ENCODE measurements around the gene ATP2B1. TPM values are rescaled to one million over a fixed set of nuclear protein-coding genes. Genes with fewer than 3 reads are reported as not detected.

ATP2B1 gene
- total and polyA plus RNA-seq, 3 donors from 2014 or later, result 32.1 to 142 (median 98.7) TPM

GRCh38 chr12:89717759-89718523 lies 9.3 kb upstream of the ATP2B1 start:
- Histone ChIP-seq H3K4me1 (no peaks in the 10 kb centered on the region), H3K9me3 (no peaks in the 10 kb centered on the region), H3K4me3 (no peak overlapping the region), H3K27ac (no peak overlapping the region), H3K27me3 (no peaks in the 10 kb centered on the region), H3K36me3 (ENCODE audit: low read depth, missing control alignments) (no peaks in the 10 kb centered on the region)
- intact Hi-C loops (cut with DNase I; ENCODE audit: low total_unique reads), result no loop called here
- TF ChIP-seq POLR2A (IDR thresholded peaks at IDR 0.05) (no peak), CTCF (IDR thresholded peaks at IDR 0.05) (no peak)
- DNase-seq, result no peak
- WGBS, 2 donors, result 96% methylated on average over 2 of the region's 2 CpGs

GRCh38 chr12:89712706-89713105 lies 4.1 kb upstream of the ATP2B1 start:
- no peaks in the 10 kb centered on the region for H3K4me1 ChIP-seq
- no peak for TF ChIP-seq POLR2A (IDR thresholded peaks at IDR 0.05)
- TF ChIP-seq CTCF (IDR thresholded peaks at IDR 0.05), result no peak
- intact Hi-C loops (cut with DNase I; ENCODE audit: low total_unique reads), result no loop called here
- H3K27me3 ChIP-seq, result no peaks in the 10 kb centered on the region
- no peaks in the 10 kb centered on the region for H3K9me3 ChIP-seq
- H3K27ac ChIP-seq, result no peak overlapping the region
- H3K36me3 ChIP-seq (ENCODE audit: low read depth, missing control alignments), result no peaks in the 10 kb centered on the region
- no peak overlapping the region for H3K4me3 ChIP-seq
- 90 to 91% methylated on average over 3 of the region's 3 CpGs for WGBS, 2 donors
- DNase-seq, result no peak

GRCh38 chr12:89710873-89711750 lies 2.5 kb upstream of the ATP2B1 start:
- intact Hi-C loops (cut with DNase I; ENCODE audit: low total_unique reads), result no loop called here
- Histone ChIP-seq H3K4me3 (no peak overlapping the region), H3K27ac (no peak overlapping the region)

More at GRCh38 chr12:89710873-89711750, 2.5 kb upstream of the ATP2B1 start:
- Histone ChIP-seq H3K4me1 (peaks cover 12% of the 10 kb centered on the region), H3K27me3 (no peaks in the 10 kb centered on the region), H3K9me3 (no peaks in the 10 kb centered on the region), H3K36me3 (ENCODE audit: low read depth, missing control alignments) (no peaks in the 10 kb centered on the region)
- WGBS, 2 donors, result 48 to 56% methylated on average over 7 of the region's 7 CpGs
- no peak for DNase-seq
- no peak for TF ChIP-seq CTCF (IDR thresholded peaks at IDR 0.05)
- TF ChIP-seq POLR2A (IDR thresholded peaks at IDR 0.05), result no peak
